Fibroblast of pulmonary artery (primary cell): ENCODE results near the gene ARHGAP27.

Experiments used
- DNase-seq: peaks from one replicate; pipeline ENCODE4 v3.0.0-alpha.2; 2010; ENCODE audit warnings: low read depth
- H3K4me3 ChIP-seq: replicated peaks from 2 replicates; pipeline ENCODE4 v1.5.1; 2011; ENCODE audit warnings: low read depth, mild to moderate bottlenecking, control low read depth, low read length, moderate library complexity
- TF ChIP-seq, protein P1 (sequence below): IDR thresholded peaks from 2 replicates; pipeline ENCODE4 v1.5.1; 2011; ENCODE audit warnings: mild to moderate bottlenecking, control low read depth, low read length, inconsistent platforms; ENCODE audit errors: missing control alignments

ARHGAP27 gene

DNA sequence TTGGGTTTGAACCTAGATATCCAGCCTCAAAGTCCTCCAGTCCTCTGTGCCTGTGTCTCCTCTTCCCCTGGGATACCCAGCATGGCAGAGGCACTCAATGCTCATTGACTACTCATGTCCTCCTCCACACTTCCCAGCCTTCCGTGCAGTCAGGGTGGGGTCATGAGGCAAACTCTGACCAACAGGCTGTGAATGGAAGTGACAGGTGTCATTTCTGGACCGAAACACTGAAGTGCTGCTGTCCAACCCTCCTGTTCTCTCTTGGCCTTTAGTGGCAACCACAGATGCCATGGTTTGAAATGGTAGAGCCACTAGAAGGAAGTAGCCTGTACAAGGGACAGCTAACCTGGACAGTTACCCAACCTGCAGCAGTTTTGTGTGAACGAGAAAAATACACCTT is 69.2 kb downstream of the ARHGAP27 start:
- DNase-seq = no peak
- TF ChIP-seq, protein P1, sequence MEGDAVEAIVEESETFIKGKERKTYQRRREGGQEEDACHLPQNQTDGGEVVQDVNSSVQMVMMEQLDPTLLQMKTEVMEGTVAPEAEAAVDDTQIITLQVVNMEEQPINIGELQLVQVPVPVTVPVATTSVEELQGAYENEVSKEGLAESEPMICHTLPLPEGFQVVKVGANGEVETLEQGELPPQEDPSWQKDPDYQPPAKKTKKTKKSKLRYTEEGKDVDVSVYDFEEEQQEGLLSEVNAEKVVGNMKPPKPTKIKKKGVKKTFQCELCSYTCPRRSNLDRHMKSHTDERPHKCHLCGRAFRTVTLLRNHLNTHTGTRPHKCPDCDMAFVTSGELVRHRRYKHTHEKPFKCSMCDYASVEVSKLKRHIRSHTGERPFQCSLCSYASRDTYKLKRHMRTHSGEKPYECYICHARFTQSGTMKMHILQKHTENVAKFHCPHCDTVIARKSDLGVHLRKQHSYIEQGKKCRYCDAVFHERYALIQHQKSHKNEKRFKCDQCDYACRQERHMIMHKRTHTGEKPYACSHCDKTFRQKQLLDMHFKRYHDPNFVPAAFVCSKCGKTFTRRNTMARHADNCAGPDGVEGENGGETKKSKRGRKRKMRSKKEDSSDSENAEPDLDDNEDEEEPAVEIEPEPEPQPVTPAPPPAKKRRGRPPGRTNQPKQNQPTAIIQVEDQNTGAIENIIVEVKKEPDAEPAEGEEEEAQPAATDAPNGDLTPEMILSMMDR = no peak
- no peak overlapping the region for H3K4me3 ChIP-seq

DNA sequence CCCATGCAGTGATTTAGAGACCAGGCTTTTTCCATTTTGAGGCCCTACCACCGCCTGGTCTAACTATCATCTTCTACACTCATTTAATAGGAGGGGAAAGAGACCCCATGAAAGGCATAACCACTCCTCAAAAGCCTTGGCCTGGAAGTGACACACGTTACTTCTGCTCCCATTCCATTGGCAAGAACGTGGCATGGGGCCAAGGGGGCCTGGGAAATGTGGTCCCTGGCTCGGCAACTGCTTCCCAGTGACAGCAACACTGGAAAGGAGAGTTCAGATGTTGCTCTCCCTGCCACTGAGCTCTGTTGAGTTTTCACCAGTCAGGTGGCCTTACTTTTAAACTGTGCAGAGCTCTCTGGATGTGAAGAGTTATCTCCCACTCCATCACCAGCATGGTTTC is 70.7 kb downstream of the ARHGAP27 start:
- no peak for DNase-seq
- H3K4me3 ChIP-seq = no peak overlapping the region
- TF ChIP-seq, protein P1 = no peak

GRCh38 chr17:45361451-45361850 is 71.2 kb downstream of the ARHGAP27 start:
- TF ChIP-seq, protein P1 = no peak
- no peak overlapping the region for H3K4me3 ChIP-seq
- DNase-seq = no peak

DNA sequence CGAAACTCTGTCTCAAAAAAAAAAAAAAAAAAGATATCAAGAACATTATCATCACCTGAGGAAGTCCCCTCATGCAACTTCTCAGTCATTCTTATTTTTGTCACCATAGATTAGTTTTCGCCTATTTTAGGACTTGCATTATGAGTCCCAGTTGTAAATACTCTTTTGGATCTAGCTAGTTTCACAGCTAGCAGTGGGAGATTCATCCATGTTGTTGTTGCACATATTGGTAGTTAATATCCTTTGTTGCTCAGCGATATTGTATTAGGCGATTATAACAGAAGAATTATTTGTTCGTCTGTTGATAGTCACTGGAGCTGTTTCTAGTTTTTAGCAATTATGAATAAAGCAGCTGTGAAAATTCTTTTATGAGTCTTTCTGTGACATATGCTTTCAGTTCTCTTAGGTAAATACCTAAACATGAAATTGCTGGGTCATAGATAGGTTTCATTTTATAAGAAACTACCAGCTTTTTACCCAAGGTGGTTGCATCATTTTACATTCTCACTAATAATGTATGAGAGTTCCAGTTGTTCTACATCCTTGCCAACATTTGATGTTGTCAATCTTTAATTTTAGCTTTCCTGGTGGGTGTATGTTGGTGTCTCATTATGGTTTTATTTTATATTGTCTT is 75.2 kb downstream of the ARHGAP27 start:
- no peak overlapping the region for H3K4me3 ChIP-seq
- TF ChIP-seq, protein P1 = no peak
- no peak for DNase-seq

DNA sequence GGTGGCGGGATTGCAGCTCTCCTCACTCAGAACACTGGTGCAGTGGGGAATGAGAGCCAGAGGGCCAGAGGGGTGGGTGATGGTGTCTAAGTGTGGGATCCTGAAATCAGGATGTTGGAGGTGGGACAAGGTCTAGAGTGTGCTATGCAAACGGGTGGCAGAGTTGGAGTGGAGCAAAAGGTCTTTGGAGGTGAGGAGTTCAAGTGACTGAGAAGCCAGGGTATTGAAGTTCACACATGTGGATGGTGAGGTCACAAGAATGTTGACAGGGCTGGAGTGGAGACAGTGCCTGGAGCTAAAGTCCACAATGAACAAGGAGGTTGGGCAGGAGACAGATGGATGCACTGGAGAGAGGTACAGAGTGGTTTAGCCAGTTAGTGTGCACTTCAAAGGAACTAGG is 77.6 kb downstream of the ARHGAP27 start:
- TF ChIP-seq, protein P1 = no peak
- no peak for DNase-seq
- H3K4me3 ChIP-seq = no peak overlapping the region

DNA sequence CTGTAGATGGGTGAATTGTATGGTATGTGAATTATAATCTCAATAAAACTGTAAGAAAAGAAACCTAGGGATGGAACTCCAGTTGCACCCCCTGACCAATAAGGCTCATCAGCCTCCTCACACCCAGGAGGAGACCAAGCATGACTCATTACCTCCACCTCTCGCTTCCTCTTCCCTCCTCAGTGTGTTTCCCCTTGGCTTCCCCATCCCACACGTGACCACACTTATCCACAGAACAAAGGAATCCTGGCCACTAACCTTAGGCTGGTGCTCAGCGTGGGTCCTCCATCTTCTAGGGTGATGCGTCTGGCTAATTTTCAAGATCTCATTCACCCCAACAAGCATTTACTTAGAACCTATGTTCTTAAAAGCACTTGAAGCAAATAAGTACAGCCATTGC is 79.6 kb downstream of the ARHGAP27 start:
- H3K4me3 ChIP-seq = no peak overlapping the region
- DNase-seq = no peak
- TF ChIP-seq, protein P1 = no peak

DNA sequence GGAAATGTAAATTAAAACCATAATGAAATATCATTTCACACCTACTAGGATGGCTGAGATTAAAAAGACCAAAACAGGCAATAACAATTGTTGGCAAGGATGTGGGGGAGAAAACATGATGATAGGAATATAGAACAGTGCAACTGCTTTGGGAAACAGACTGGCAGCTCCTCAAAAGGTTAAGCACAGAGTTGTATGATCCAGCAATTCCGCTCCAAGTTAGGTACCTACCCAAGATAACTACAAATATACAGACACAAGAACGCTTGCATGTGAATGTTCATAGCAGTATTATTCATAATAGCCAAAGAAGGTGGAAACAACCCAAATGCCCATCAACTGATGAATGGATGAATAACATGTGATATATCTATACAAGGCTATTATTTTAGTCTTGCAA is 80.8 kb downstream of the ARHGAP27 start:
- TF ChIP-seq, protein P1 = no peak
- no peak overlapping the region for H3K4me3 ChIP-seq
- no peak for DNase-seq
